ENCODE measurements around the gene CCDC85B.

CCDC85B gene

DNA sequence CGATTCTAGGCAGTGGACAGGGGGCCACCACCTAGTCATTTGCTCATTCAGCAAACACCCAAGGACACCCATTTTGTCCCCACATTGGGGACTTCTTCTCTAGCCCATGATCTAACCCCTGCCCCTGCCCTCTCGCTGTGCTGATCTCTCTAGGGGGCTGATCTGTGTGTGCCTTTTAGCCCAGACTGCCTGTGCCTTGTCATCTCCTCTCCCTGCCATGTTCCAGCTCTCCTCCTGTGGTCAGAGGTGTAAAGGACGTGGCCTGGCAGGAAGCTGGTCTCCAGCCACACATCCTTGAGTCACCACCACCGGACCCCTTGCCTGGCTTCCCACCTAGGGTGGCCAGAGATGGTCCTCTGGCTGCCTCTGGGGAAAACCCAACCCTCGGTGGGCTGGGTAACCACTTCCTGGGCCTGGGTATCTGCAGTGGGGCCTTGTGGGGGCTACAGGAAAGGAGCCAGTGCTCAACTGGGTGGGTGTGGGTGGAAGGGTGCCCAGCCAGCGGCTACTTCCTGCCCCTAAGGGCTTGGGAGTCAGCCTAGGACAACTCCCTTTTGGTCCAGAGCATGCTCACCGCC lies 9.5 kb upstream of the CCDC85B start:
- no peak for DNase-seq (ENCODE audit: low read depth)
- TF ChIP-seq, protein P1, sequence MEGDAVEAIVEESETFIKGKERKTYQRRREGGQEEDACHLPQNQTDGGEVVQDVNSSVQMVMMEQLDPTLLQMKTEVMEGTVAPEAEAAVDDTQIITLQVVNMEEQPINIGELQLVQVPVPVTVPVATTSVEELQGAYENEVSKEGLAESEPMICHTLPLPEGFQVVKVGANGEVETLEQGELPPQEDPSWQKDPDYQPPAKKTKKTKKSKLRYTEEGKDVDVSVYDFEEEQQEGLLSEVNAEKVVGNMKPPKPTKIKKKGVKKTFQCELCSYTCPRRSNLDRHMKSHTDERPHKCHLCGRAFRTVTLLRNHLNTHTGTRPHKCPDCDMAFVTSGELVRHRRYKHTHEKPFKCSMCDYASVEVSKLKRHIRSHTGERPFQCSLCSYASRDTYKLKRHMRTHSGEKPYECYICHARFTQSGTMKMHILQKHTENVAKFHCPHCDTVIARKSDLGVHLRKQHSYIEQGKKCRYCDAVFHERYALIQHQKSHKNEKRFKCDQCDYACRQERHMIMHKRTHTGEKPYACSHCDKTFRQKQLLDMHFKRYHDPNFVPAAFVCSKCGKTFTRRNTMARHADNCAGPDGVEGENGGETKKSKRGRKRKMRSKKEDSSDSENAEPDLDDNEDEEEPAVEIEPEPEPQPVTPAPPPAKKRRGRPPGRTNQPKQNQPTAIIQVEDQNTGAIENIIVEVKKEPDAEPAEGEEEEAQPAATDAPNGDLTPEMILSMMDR (conservative IDR thresholded peaks at IDR 0.05; ENCODE audit: low read depth, low read length), result no peak
- no peak overlapping the region for H3K4me3 ChIP-seq (ENCODE audit: low read length)

DNA sequence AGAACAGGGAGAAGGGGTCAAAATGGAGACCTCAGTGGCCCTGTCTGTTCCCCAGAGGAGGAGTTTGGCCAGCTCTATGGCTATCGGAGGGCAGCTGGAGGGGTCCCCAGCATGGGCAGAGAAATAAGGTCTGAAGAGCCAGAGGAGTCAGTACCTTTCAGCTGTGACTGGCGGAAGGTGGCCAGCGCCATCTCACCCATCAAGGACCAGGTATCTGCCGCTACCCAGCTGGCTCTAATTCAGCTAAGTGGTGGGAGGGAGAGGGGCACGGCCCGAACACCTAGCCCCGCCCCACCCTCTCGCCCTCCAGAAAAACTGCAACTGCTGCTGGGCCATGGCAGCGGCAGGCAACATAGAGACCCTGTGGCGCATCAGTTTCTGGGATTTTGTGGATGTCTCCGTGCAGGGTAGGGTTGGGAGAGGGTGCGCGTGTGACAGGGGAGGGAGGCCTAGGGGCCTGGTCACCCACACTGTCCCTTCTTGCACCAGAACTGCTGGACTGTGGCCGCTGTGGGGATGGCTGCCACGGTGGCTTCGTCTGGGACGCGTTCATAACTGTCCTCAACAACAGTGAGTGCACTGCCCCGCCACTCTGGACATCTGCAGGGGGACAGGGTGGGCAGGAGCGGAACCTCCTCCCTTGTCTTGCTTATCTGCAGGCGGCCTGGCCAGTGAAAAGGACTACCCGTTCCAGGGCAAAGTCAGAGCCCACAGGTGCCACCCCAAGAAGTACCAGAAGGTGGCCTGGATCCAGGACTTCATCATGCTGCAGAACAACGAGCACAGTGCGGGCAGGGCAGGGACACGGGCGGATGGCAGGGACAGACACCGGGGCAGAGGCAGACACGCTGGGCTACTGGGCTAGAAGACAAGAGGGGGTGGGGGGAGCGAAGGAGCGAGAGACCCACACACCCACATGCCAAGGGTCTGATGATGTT lies 8.1 kb upstream of the CCDC85B start:
- no peak overlapping the region for H3K4me3 ChIP-seq (ENCODE audit: low read length)
- TF ChIP-seq, protein P1 (conservative IDR thresholded peaks at IDR 0.05; ENCODE audit: low read depth, low read length), result no peak
- no peak for DNase-seq (ENCODE audit: low read depth)

DNA sequence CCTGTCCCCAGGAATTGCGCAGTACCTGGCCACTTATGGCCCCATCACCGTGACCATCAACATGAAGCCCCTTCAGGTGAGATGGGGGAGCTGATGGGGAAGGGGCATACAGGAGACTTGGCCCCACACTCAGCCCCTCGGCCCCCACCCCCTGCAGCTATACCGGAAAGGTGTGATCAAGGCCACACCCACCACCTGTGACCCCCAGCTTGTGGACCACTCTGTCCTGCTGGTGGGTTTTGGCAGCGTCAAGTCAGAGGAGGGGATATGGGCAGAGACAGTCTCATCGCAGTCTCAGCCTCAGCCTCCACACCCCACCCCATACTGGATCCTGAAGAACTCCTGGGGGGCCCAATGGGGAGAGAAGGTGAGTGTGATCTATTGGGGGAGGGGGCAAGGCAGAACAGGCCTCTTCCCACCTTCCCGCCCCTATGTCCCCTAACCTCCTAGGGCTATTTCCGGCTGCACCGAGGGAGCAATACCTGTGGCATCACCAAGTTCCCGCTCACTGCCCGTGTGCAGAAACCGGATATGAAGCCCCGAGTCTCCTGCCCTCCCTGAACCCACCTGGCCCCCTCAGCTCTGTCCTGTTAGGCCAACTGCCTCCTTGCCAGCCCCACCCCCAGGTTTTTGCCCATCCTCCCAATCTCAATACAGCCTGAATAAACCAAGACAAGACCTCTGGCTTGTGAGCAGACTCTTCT lies 7.3 kb upstream of the CCDC85B start:
- no peak for DNase-seq (ENCODE audit: low read depth)
- TF ChIP-seq, protein P1 (conservative IDR thresholded peaks at IDR 0.05; ENCODE audit: low read depth, low read length), result no peak
- no peak overlapping the region for H3K4me3 ChIP-seq (ENCODE audit: low read length)

DNA sequence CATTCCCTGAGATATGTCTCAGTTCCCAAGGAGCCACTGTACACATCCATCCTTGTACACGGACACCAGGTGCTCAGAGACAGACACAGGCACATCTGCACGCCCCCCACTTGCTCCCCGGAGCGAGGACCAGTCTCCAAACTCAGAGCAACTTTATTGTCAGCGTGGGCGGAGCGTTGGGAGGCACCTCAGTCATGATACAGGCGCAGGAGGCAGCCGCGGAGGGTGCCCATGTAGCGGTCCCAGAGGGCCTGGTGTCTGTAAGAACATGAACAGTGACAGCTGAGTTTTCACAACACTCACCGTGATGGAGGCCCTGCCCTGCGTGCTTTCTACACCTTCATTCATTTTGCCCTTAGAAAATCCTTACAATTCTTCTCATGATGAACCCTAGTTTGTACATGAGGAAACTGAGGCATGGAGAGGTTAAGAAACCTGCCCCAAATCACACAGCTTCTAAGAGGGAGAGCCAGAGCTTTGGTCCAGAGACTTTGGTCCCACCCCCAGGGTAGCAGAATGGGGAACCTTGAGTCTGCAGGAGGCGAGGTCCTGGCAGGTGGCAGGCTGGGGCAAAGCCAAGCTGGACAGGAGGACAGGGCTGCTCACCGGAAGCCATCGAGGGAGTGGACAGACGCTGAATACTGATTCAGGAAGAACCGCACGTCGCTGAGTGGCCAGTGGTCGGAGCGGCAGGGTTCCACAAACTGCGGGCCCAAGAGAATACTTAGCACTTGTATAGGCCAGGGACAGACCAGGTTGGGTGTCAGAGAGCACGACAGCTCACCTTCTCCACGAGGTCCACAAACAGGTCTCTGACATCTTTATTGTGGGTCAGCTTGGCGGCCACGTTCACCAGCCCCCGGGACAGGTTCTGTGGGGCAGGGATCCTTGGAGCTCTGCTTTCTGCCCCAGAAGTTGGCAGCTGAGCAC lies 6.4 kb upstream of the CCDC85B start:
- H3K4me3 ChIP-seq (ENCODE audit: low read length), result no peak overlapping the region
- TF ChIP-seq, protein P1 (conservative IDR thresholded peaks at IDR 0.05; ENCODE audit: low read depth, low read length), result no peak
- no peak for DNase-seq (ENCODE audit: low read depth)

DNA sequence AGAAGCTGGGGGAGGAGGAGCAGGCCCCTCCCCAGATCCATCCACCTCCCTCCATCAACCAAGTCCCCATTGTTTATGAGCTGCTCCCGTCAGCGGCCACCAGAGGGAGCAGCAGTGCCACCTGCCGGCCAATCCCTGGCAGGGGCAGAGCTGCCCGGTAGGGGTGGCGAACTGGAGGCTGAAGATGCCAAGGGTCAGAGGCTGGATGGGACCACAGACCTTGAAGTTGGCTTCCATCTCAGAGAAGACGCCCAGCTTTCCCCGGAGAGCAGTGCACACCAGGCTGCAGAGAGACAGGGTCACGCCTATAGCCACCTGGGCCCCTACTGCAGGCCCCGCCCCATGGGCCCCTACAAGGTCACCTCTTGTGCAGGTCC lies 5.8 kb upstream of the CCDC85B start:
- no peak for DNase-seq (ENCODE audit: low read depth)
- no peak overlapping the region for H3K4me3 ChIP-seq (ENCODE audit: low read length)
- TF ChIP-seq, protein P1 (conservative IDR thresholded peaks at IDR 0.05; ENCODE audit: low read depth, low read length), result peak; percentile 100

DNA sequence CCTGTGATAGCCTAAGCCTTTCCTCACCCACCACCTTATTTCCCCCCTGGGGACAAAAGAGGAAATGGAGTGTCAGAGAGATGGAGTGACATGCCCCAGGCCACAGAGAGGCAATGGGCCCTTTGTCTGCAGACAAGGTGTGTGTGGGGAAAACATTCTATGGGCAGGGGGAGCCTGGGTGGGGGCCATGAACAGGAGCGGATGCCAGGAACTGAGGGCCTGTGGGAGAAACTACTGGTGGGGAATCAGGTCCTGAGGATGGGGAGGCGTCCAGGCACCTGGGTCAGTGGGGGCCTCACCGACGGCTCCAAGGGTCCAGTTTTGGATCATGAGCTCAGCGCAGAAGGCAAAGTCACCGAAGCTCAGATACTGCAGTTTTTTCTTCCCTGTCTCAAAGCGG lies 5.2 kb upstream of the CCDC85B start:
- DNase-seq (ENCODE audit: low read depth), result no peak
- H3K4me3 ChIP-seq (ENCODE audit: low read length), result no peak overlapping the region
- TF ChIP-seq, protein P1 (conservative IDR thresholded peaks at IDR 0.05; ENCODE audit: low read depth, low read length), result no peak

All from retinal pigment epithelial cell (primary cell).